CD4-positive, CD25-positive, alpha-beta regulatory T cell (primary cell): ENCODE data around the gene TCN1. TPM values are rescaled to one million over a fixed set of nuclear protein-coding genes. Genes with fewer than 3 reads are reported as not detected.
"Not testable (repeated sequence)": the region's sequence is repeated elsewhere in the genome, so short reads cannot be mapped to it uniquely, and the experiment has no call there.

Experiments
- ATAC-seq, 2 donors: fragments of 150-1000 bp; cut with Tn5 transposase; one replicate each; pipeline ENCODE4 v1.10.0; 2021; ENCODE audit warnings: low read depth in 2 of 2, moderate number of reproducible peaks in 2 of 2, moderate library complexity in 1 of 2
- DNase-seq, 3 donors: peaks; one replicate each; pipeline versions ENCODE4 v3.0.0 to v3.0.0-alpha.2; 2012 to 2022; ENCODE audit warnings: mixed read lengths in 1 of 3
- H3K27ac ChIP-seq: one replicate; pipeline ENCODE4 v1.7.0; 2013; ENCODE audit warnings: mild to moderate bottlenecking, low read length; ENCODE audit not compliant: insufficient read depth, poor library complexity, severe bottlenecking
- H3K27me3 ChIP-seq: one replicate; pipeline ENCODE4 v1.7.0; 2013; ENCODE audit warnings: low read length; ENCODE audit not compliant: control insufficient read depth, insufficient read depth
- H3K36me3 ChIP-seq: one replicate; pipeline ENCODE4 v1.7.0; 2013; ENCODE audit warnings: mild to moderate bottlenecking, low read length, moderate library complexity; ENCODE audit not compliant: control insufficient read depth, insufficient read depth
- H3K4me1 ChIP-seq: 2 replicates; pipeline ENCODE4 v1.7.0; 2013; ENCODE audit warnings: mild to moderate bottlenecking, low read length; ENCODE audit not compliant: insufficient read depth, control insufficient read depth, poor library complexity, severe bottlenecking
- H3K4me3 ChIP-seq: one replicate; pipeline ENCODE4 v1.7.0; 2013; ENCODE audit warnings: low read depth, mild to moderate bottlenecking, low read length, moderate library complexity
- H3K9me3 ChIP-seq, 2 experiments: 1 replicate in 1 of 2; 2 replicates in 1 of 2; pipeline ENCODE4 v1.7.0; 2013; ENCODE audit warnings: low read length in 2 of 2, mild to moderate bottlenecking in 1 of 2, moderate library complexity in 1 of 2; ENCODE audit not compliant: control insufficient read depth in 2 of 2
- H3K27ac Mint-ChIP-seq, 3 donors: one replicate each; pipeline ENCODE4 v1.8.0; 2020 to 2022; ENCODE audit warnings: mild to moderate bottlenecking in 3 of 3, mixed read lengths in 3 of 3, moderate library complexity in 2 of 3
- H3K27me3 Mint-ChIP-seq: one replicate; pipeline ENCODE4 v1.8.0; 2022; ENCODE audit warnings: mild to moderate bottlenecking, mixed read lengths
- H3K36me3 Mint-ChIP-seq: one replicate; pipeline ENCODE4 v1.8.0; 2020; ENCODE audit warnings: mixed read lengths
- H3K4me1 Mint-ChIP-seq, 4 donors: one replicate each; pipeline ENCODE4 v1.8.0; 2020 to 2022; ENCODE audit warnings: mixed read lengths in 4 of 4, mild to moderate bottlenecking in 1 of 4
- H3K4me3 Mint-ChIP-seq, 4 donors: one replicate each; pipeline ENCODE4 v1.8.0; 2020 to 2022; ENCODE audit warnings: mild to moderate bottlenecking in 4 of 4, mixed read lengths in 4 of 4, moderate library complexity in 3 of 4
- H3K9me3 Mint-ChIP-seq, 7 donors: one replicate each; pipeline ENCODE4 v1.8.0; 2020 to 2022; ENCODE audit warnings: mixed read lengths in 7 of 7, mild to moderate bottlenecking in 3 of 7, moderate library complexity in 2 of 7
- polyA plus RNA-seq, 4 donors: library from polyadenylated mRNA; unstranded; fragments of 300-500 nt; fragmentation: Illumina TruSeq; gene quantifications; one replicate each; pipeline ENCODE4 v1.2.3, GENCODE V29; 2021
- total RNA-seq: library from RNA; stranded (reverse); gene quantifications from one replicate; pipeline ENCODE4 v1.2.3, GENCODE V29; 2022

The TCN1 gene
- total and polyA plus RNA-seq, 5 donors from 2014 or later = 0.31 to 1.0 TPM; not detected in 3

DNA sequence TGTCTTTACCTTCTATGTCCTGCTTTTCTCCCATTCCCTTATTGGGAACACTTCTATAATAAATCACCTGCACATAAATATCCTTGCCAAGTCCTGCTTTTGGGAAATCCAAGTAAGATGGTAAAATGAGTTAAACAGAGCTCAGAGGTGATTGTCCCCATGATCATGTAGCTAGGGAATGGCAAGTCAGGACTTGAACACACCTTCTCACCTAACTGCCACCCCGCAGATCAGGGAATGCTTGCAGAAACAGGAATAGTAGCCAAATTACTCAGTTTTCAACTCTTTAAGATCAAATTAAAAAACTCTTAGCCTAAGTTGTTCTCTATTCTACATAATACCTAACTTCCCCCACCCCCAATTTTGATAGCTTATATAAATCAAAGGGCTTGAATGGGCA lies 28.3 kb upstream of the TCN1 start:
- no peak overlapping the region for H3K27ac Mint-ChIP-seq
- no peaks in the 10 kb centered on the region for H3K36me3 Mint-ChIP-seq
- no peak overlapping the region for H3K4me3 Mint-ChIP-seq
- H3K9me3 Mint-ChIP-seq = peaks cover 0 to 13% (median 8%) of the 10 kb centered on the region in 7 donors
- Histone ChIP-seq H3K4me1 (no peaks in the 10 kb centered on the region), H3K9me3 (peaks cover 0 to 6% of the 10 kb centered on the region in 2 experiments), H3K27me3 (no peaks in the 10 kb centered on the region), H3K27ac (no peak overlapping the region), H3K36me3 (no peaks in the 10 kb centered on the region), H3K4me3 (no peak overlapping the region)
- DNase-seq (no peak), ATAC-seq (no peak)
- no peaks in the 10 kb centered on the region for H3K27me3 Mint-ChIP-seq
- no peaks in the 10 kb centered on the region for H3K4me1 Mint-ChIP-seq

DNA sequence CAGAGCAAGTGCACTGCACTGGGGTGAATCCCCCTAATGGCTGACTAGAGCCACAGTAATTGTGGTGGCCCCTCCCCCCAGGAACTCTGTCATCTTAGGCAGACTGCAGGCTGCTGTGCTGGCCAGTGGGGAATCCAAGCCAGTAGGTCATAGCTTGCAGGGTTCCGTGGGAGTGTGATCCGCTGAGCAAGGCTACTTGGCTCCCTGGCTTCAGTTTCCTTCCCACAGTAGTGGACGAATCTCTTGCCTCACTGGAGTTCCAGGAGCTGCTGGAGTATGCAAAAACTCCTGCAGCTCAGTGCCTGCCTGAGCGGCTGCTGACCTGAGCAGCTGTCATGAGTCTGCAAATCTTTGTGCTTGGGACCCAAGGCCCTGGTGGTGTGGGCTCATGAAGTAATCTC lies 25.5 kb upstream of the TCN1 start:
- Histone ChIP-seq H3K4me1 (no peaks in the 10 kb centered on the region), H3K27ac (no peak overlapping the region), H3K9me3 (peaks cover 0 to 10% of the 10 kb centered on the region in 2 experiments), H3K4me3 (no peak overlapping the region), H3K27me3 (no peaks in the 10 kb centered on the region), H3K36me3 (no peaks in the 10 kb centered on the region)
- Mint-ChIP-seq H3K9me3 (peaks cover 0 to 34% (median 15%) of the 10 kb centered on the region in 7 donors), H3K4me3 (no peak overlapping the region), H3K27me3 (no peaks in the 10 kb centered on the region), H3K36me3 (no peaks in the 10 kb centered on the region), H3K27ac (no peak overlapping the region), H3K4me1 (no peaks in the 10 kb centered on the region)
- ATAC-seq (no peak), DNase-seq (no peak)

DNA sequence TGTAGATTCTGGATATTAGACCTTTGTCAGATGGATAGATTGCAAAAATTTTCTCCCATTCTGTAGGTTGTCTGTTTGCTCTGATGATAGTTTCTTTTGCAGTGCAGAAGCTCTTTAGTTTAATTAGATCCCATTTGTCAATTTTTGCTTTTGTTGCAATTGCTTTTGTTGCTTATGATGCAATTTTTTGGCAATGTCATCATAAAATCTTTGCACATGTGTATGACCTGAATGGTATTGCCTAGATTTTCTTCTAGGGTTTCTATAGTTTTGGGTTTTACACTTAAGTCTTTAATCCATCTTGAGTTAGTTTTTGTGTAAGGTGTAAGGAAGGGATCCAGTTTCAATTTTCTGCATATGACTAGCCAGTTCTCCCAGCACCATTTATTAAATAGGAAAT lies 20.9 kb upstream of the TCN1 start:
- not testable (repeated sequence) for H3K4me3 Mint-ChIP-seq, H3K27ac Mint-ChIP-seq, H3K4me1 Mint-ChIP-seq, H3K36me3 ChIP-seq, H3K4me1 ChIP-seq, DNase-seq, H3K4me3 ChIP-seq, ATAC-seq, H3K27me3 Mint-ChIP-seq, H3K36me3 Mint-ChIP-seq, H3K27ac ChIP-seq, H3K27me3 ChIP-seq
- H3K9me3 ChIP-seq = peaks cover 0 to 14% of the 10 kb centered on the region in 2 experiments
- peaks cover 0 to 39% (median 17%) of the 10 kb centered on the region in 7 donors for H3K9me3 Mint-ChIP-seq

DNA sequence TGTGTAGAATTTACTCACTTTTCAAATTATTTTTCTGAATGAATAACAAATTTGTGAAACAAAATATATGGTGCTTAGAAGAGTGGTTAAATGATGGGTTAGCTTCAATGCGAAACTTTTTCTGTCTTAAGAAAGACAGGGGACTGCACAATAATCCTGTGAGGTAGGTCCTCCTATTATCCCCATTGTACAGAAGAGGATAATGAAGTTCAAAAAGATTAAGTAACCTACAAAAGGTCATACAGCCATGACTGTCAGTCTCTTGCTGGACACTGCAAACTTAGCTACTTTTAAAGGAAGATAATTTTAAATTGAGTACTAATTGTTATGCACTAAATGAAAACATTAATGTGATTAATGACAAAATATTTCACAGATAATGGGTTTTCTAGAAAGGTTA lies 17.3 kb upstream of the TCN1 start:
- Mint-ChIP-seq H3K36me3 (no peaks in the 10 kb centered on the region), H3K9me3 (peaks cover 0 to 17% (median 2%) of the 10 kb centered on the region in 7 donors), H3K4me1 (no peaks in the 10 kb centered on the region), H3K27me3 (peaks cover 3% of the 10 kb centered on the region), H3K4me3 (no peak overlapping the region), H3K27ac (no peak overlapping the region)
- Histone ChIP-seq H3K4me3 (no peak overlapping the region), H3K9me3 (peaks cover 0 to 5% of the 10 kb centered on the region in 2 experiments), H3K27ac (no peak overlapping the region), H3K36me3 (no peaks in the 10 kb centered on the region), H3K4me1 (no peaks in the 10 kb centered on the region), H3K27me3 (no peaks in the 10 kb centered on the region)
- no peak for DNase-seq
- no peak for ATAC-seq

DNA sequence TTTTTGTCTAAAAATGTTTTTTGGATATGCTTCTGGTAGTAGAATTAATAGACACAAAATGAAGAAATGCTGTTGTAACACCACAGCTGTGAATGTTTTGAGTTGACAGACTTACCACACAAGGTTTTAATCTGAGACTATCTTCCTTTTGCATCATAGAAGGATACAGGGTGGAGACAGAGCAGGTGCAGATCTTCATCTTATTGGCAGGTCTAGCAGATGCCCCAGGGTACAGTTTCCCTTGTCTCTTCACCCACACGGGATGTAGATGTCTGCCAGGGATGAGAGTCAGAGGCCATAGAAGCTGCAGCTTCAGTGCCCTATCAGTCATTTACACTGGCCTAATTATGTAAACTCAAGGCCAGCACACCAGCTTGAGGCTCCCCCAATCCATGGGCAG lies 13.3 kb upstream of the TCN1 start:
- Histone ChIP-seq H3K27ac (no peak overlapping the region), H3K27me3 (peaks cover 2% of the 10 kb centered on the region), H3K36me3 (no peaks in the 10 kb centered on the region), H3K4me3 (no peak overlapping the region), H3K9me3 (no peaks in the 10 kb centered on the region), H3K4me1 (no peaks in the 10 kb centered on the region)
- no peaks in the 10 kb centered on the region for H3K4me1 Mint-ChIP-seq
- peaks cover 9% of the 10 kb centered on the region for H3K27me3 Mint-ChIP-seq
- DNase-seq = no peak
- peaks cover 0 to 2% (median 0%) of the 10 kb centered on the region in 7 donors for H3K9me3 Mint-ChIP-seq
- H3K27ac Mint-ChIP-seq = no peak overlapping the region
- no peak overlapping the region for H3K4me3 Mint-ChIP-seq
- H3K36me3 Mint-ChIP-seq = no peaks in the 10 kb centered on the region
- ATAC-seq = no peak

DNA sequence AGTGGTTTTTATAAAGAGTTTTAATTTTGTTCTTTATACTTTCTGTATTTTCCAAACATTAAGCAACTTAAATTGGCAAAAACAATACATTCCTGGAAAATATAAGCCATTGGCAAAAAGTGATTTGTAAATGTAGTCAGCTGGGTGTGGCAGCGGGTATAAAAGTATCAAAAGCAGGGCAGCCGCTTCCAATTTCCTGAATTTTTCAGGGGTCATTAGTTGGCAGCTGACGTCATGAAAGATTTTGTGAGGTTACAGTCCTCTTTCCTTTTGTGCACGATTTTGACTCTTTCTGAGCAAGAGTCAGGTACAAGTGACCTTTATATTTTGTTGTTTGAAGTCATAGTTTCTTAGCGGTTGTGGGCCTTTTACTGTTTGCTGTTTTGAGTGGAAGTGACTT lies 12.3 kb upstream of the TCN1 start, which contains the start of gene OOSP3:
Gene OOSP3, plus strand, starts transcription at position 208 of the 400 bp plus-strand sequence. Its CDS starts 27 bp downstream, at position 235.
- H3K36me3 ChIP-seq = no peaks in the 10 kb centered on the region
- H3K9me3 ChIP-seq = no peaks in the 10 kb centered on the region
- H3K27me3 ChIP-seq = peaks cover 2% of the 10 kb centered on the region
- no peak for ATAC-seq
- Mint-ChIP-seq H3K9me3 (peaks cover 0 to 2% (median 0%) of the 10 kb centered on the region in 7 donors), H3K4me1 (no peaks in the 10 kb centered on the region), H3K4me3 (no peak within 1 kb of the TSS), H3K36me3 (no peaks in the 10 kb centered on the region), H3K27me3 (peaks cover 13% of the 10 kb centered on the region), H3K27ac (no peak within 1 kb of the TSS)
- no peaks in the 10 kb centered on the region for H3K4me1 ChIP-seq
- no peak for DNase-seq
- H3K27ac ChIP-seq = no peak within 1 kb of the TSS
- H3K4me3 ChIP-seq = no peak within 1 kb of the TSS

DNA sequence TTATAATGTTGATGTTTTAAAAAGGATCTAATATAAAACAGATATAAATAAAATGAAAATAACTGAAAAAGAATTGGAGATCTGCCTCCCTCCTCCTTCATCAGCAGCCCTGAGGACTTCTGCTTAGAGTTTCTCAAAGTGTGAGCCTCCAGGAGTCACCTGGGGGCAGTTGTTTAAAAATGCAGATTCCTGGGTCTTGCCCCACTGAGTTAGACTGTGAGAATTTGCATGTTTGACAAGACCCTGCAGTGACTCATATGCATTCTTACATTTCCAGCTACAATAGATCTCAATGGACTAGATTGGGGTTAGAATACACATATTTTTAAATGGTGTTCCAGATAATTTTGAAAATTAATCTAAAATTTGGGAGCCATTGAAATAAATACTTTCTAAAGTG lies 11.5 kb upstream of the TCN1 start:
- Histone ChIP-seq H3K4me1 (no peaks in the 10 kb centered on the region), H3K27ac (no peak overlapping the region), H3K9me3 (no peaks in the 10 kb centered on the region), H3K4me3 (no peak overlapping the region), H3K36me3 (no peaks in the 10 kb centered on the region), H3K27me3 (peaks cover 2% of the 10 kb centered on the region)
- no peaks in the 10 kb centered on the region for H3K36me3 Mint-ChIP-seq
- no peak overlapping the region for H3K27ac Mint-ChIP-seq
- no peak overlapping the region for H3K4me3 Mint-ChIP-seq
- DNase-seq (no peak), ATAC-seq (no peak)
- H3K4me1 Mint-ChIP-seq = no peaks in the 10 kb centered on the region
- H3K27me3 Mint-ChIP-seq = peaks cover 13% of the 10 kb centered on the region
- H3K9me3 Mint-ChIP-seq = peaks cover 0 to 2% (median 0%) of the 10 kb centered on the region in 7 donors

DNA sequence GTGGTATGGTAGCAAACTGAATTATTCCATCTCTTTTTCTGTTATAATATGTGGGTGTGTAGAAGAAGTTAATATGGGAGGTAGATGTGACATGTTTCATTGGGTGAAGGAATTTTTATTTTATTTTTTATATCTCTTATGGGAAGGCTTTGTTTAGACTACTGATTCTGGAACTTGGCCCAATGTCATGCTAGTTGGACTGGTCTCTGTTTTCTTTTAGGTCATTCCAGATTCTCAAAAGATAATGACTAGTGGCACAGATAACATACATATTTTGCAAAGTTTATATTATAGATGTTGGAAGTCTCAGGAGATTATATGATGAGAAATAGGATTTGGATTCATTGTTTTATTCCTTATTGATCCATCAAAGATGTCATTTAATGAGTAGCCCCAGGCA lies 11.0 kb upstream of the TCN1 start:
- H3K27ac Mint-ChIP-seq = no peak overlapping the region

More for the DNA sequence above, 11.0 kb upstream of the TCN1 start:
- DNase-seq = no peak
- no peak overlapping the region for H3K27ac ChIP-seq
- Mint-ChIP-seq H3K4me3 (no peak overlapping the region), H3K4me1 (no peaks in the 10 kb centered on the region), H3K27me3 (peaks cover 13% of the 10 kb centered on the region), H3K36me3 (no peaks in the 10 kb centered on the region), H3K9me3 (peaks cover 0 to 2% (median 0%) of the 10 kb centered on the region in 7 donors)
- no peak for ATAC-seq
- H3K4me3 ChIP-seq = no peak overlapping the region
- H3K36me3 ChIP-seq = no peaks in the 10 kb centered on the region
- H3K9me3 ChIP-seq = no peaks in the 10 kb centered on the region
- H3K27me3 ChIP-seq = peaks cover 2% of the 10 kb centered on the region
- no peaks in the 10 kb centered on the region for H3K4me1 ChIP-seq
